Nucleus accumbens (tissue), 56 donors: Measurements from ENCODE around the gene PTGES.

ENCODE experiments used
- DNase-seq, 56 donors: peaks; one replicate each; lab custom pipeline; 2025; lab: John Stamatoyannopoulos, UW

The PTGES gene

DNA sequence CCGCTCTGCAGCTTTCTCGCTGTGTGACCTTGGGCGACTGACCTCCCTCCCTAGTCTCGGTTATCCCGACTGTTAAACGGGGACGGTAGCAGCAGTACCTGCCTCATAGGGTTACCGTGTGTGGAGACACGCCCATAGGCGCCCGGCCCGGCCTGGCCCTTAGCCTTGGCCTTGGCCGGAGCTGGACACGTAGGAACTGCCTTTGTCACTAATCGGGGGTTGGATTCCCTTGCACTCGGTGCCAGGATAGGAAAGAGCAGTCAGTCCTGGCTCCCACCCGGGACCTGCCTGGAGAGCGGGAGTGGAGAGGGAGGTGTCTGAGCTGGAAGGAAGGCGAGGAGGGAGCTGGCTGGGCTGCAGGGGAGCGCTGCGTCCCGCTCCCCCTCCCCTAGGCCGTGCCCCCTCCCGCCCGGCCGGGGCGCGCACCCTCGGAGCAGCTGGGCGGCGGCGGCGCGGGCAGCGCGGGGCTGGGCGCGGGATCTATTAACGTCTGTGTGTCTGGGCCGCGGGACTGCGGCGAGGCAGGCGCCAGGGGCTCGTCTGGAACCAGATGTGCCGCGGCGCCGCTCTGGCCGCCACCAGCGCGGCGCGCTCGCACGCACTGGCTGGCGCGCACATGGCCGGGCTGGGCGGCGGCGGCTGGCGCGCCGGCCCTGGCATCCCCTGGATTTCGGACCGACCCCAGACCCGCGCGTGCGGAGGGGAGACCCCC, 55.7 kb downstream of the PTGES start:
- DNase-seq = peak in 4 of 56 donors; percentile 8 to 24 (median 16)

GRCh38 chr9:129695870-129696269, 57.0 kb downstream of the PTGES start:
- DNase-seq = no peak

GRCh38 chr9:129694243-129694646, 58.6 kb downstream of the PTGES start:
- DNase-seq = peak in 1 of 56 donors; percentile 13

GRCh38 chr9:129693741-129694140, 59.1 kb downstream of the PTGES start:
- no peak for DNase-seq

DNA sequence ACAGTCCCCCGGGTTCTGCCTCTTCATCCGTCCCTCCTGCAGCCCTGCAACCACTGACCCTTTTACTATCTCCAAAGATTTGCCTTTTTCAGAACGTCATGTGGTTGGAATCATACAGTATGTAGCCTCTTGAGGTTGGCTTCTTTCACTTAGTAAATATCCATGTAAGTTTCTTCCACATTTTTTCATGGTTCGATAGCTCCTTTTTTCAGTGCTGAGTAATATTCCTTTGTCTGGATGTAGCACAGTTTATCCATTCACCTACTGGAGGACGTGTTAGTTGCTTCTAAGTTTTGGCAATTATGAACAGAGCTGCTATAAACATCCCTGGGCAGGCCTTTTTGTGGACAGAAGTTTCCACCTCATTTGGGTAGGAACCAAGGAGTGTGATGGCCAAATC, 60.3 kb downstream of the PTGES start:
- no peak for DNase-seq
